ENCODE data around the gene LAMA5.
"Not testable (repeated sequence)": the region's sequence is repeated elsewhere in the genome, so short reads cannot be mapped to it uniquely, and the experiment has no call there.

LAMA5 gene

GRCh38 chr20:62377064-62377461 lies 10.0 kb upstream of the LAMA5 start:
- no peak overlapping the region for H3K9ac ChIP-seq (ENCODE audit: low read length)
- no peaks in the 10 kb centered on the region for H3F3A ChIP-seq (ENCODE audit: insufficient read depth, low read length)
- no peak overlapping the region for H3K4me2 ChIP-seq (ENCODE audit: low read depth, low read length)
- H3K4me3 ChIP-seq (ENCODE audit: low read length) = no peak overlapping the region
- TF ChIP-seq EZH2 (optimal IDR thresholded peaks at IDR 0.05; ENCODE audit: low read depth, low read length) = no peak
- TF ChIP-seq, protein P1, sequence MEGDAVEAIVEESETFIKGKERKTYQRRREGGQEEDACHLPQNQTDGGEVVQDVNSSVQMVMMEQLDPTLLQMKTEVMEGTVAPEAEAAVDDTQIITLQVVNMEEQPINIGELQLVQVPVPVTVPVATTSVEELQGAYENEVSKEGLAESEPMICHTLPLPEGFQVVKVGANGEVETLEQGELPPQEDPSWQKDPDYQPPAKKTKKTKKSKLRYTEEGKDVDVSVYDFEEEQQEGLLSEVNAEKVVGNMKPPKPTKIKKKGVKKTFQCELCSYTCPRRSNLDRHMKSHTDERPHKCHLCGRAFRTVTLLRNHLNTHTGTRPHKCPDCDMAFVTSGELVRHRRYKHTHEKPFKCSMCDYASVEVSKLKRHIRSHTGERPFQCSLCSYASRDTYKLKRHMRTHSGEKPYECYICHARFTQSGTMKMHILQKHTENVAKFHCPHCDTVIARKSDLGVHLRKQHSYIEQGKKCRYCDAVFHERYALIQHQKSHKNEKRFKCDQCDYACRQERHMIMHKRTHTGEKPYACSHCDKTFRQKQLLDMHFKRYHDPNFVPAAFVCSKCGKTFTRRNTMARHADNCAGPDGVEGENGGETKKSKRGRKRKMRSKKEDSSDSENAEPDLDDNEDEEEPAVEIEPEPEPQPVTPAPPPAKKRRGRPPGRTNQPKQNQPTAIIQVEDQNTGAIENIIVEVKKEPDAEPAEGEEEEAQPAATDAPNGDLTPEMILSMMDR (IDR thresholded peaks at IDR 0.05; ENCODE audit: low read length) = no peak
- TF ChIP-seq EZH2phosphoT487 (IDR thresholded peaks at IDR 0.05; ENCODE audit: low read length) = no peak
- H3K4me1 ChIP-seq (ENCODE audit: low read length) = no peaks in the 10 kb centered on the region
- no peaks in the 10 kb centered on the region for H3K79me2 ChIP-seq (ENCODE audit: low read length)
- no peaks in the 10 kb centered on the region for H3K9me3 ChIP-seq (replicated peaks; ENCODE audit: insufficient read depth, low read length)
- H3K36me3 ChIP-seq (replicated peaks; ENCODE audit: insufficient read depth, low read length) = no peaks in the 10 kb centered on the region
- no peak overlapping the region for H2AFZ ChIP-seq (ENCODE audit: low read length)
- H3K27me3 ChIP-seq (replicated peaks; ENCODE audit: insufficient read depth, low read length) = no peaks in the 10 kb centered on the region
- no peak for DNase-seq
- no peaks in the 10 kb centered on the region for H4K20me1 ChIP-seq (ENCODE audit: insufficient read depth, low read length)
- no peak overlapping the region for H3K27ac ChIP-seq (ENCODE audit: low read length)
- no peaks in the 10 kb centered on the region for H3K9me2 ChIP-seq (replicated peaks; ENCODE audit: insufficient read depth, low read length)

- no peak overlapping the region for H2AFZ ChIP-seq (ENCODE audit: low read length)
- DNase-seq = no peak
- H3K4me1 ChIP-seq (ENCODE audit: low read length) = no peaks in the 10 kb centered on the region
- H4K20me1 ChIP-seq (ENCODE audit: insufficient read depth, low read length) = no peaks in the 10 kb centered on the region
- H3K36me3 ChIP-seq (replicated peaks; ENCODE audit: insufficient read depth, low read length) = no peaks in the 10 kb centered on the region
- no peaks in the 10 kb centered on the region for H3K79me2 ChIP-seq (ENCODE audit: low read length)
- TF ChIP-seq EZH2phosphoT487 (IDR thresholded peaks at IDR 0.05; ENCODE audit: low read length) = no peak
- TF ChIP-seq EZH2 (optimal IDR thresholded peaks at IDR 0.05; ENCODE audit: low read depth, low read length) = no peak
- TF ChIP-seq, protein P1 (IDR thresholded peaks at IDR 0.05; ENCODE audit: low read length) = no peak
- no peak overlapping the region for H3K4me3 ChIP-seq (ENCODE audit: low read length)
- no peak overlapping the region for H3K9ac ChIP-seq (ENCODE audit: low read length)
- no peaks in the 10 kb centered on the region for H3K27me3 ChIP-seq (replicated peaks; ENCODE audit: insufficient read depth, low read length)
- no peak overlapping the region for H3K27ac ChIP-seq (ENCODE audit: low read length)
- no peaks in the 10 kb centered on the region for H3F3A ChIP-seq (ENCODE audit: insufficient read depth, low read length)
- H3K4me2 ChIP-seq (ENCODE audit: low read depth, low read length) = no peak overlapping the region
- no peaks in the 10 kb centered on the region for H3K9me3 ChIP-seq (replicated peaks; ENCODE audit: insufficient read depth, low read length)
- H3K9me2 ChIP-seq (replicated peaks; ENCODE audit: insufficient read depth, low read length) = no peaks in the 10 kb centered on the region
These were observed 9.3 kb upstream of the LAMA5 start for GRCh38 chr20:62376112-62377063.

DNA sequence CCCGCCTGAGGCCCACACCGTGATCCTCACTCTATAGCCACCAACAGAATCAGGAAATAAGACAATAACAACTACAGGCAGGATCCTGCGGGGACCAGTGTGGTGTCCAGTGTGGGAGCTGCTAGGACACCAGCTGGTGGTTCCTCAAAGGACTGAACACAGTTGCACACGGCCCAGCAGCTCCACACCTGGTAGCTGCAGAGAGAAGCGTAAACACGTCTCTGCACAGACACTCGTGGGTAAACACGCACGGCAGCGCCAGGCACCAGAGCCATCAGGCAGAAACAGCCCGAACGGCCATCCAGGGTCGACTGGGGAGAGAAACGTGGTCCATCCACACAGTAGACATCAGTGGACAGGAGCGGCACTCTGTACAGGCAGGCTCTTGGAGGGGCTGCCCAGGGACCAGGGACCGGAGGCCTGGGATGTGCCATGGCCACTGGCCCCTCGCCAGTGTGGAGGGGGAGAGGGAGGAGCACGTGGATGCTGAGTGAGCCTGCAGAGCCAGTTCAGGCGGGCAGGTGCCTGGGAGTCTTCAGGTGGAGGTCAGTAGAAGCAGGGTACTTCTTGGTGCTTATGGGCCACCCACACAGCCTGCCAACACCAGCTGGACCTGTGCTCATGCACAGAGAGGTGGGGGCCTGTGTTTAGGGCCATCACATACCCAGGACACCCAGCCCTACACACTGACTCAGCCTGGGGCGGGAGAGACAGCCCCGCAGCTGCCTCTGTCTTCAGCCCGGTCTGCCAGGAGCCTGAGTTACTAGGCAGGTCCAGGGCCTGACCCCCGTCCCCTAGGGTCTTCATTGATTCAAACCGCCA lies 7.4 kb upstream of the LAMA5 start:
- TF ChIP-seq EZH2 (optimal IDR thresholded peaks at IDR 0.05; ENCODE audit: low read depth, low read length) = no peak
- no peak for TF ChIP-seq EZH2phosphoT487 (IDR thresholded peaks at IDR 0.05; ENCODE audit: low read length)
- TF ChIP-seq, protein P1 (IDR thresholded peaks at IDR 0.05; ENCODE audit: low read length) = no peak
- Histone ChIP-seq H3K4me1 (ENCODE audit: low read length) (no peaks in the 10 kb centered on the region), H3K36me3 (replicated peaks; ENCODE audit: insufficient read depth, low read length) (no peaks in the 10 kb centered on the region), H3K27ac (ENCODE audit: low read length) (no peak overlapping the region), H3K27me3 (replicated peaks; ENCODE audit: insufficient read depth, low read length) (no peaks in the 10 kb centered on the region), H3F3A (ENCODE audit: insufficient read depth, low read length) (no peaks in the 10 kb centered on the region), H3K79me2 (ENCODE audit: low read length) (no peaks in the 10 kb centered on the region), H3K9me2 (replicated peaks; ENCODE audit: insufficient read depth, low read length) (no peaks in the 10 kb centered on the region), H2AFZ (ENCODE audit: low read length) (no peak overlapping the region), H4K20me1 (ENCODE audit: insufficient read depth, low read length) (no peaks in the 10 kb centered on the region), H3K4me3 (ENCODE audit: low read length) (no peak overlapping the region), H3K9me3 (replicated peaks; ENCODE audit: insufficient read depth, low read length) (no peaks in the 10 kb centered on the region), H3K9ac (ENCODE audit: low read length) (no peak overlapping the region), H3K4me2 (ENCODE audit: low read depth, low read length) (no peak overlapping the region)
- DNase-seq = no peak

DNA sequence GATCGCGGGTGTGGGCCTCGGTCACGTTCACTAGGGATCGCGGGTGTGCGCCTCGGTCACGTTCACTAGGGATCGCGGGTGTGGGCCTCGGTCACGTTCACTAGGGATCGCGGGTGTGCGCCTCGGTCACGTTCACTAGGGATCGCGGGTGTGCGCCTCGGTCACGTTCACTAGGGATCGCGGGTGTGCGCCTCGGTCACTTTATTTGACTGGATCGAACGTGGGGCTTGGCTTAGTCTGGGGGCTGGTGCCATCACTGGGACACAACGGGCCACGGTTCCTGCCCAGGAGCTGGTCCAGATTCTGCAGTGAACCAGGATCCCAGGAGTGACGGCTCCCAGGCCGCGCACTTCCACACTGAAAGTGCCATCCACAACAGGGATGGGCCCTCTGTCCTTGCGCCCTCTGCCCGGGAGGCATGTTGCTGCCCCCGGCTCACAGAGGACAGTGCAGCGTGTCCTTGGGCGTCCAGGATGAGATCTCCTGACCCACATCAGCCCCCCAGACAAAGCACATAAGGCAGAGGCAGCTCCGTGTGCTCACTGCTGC lies 6.6 kb upstream of the LAMA5 start:
- H3K9me2 ChIP-seq (replicated peaks; ENCODE audit: insufficient read depth, low read length); DNase-seq; H3K9ac ChIP-seq (ENCODE audit: low read length); H3K4me2 ChIP-seq (ENCODE audit: low read depth, low read length); H3F3A ChIP-seq (ENCODE audit: insufficient read depth, low read length); H3K4me1 ChIP-seq (ENCODE audit: low read length); H3K36me3 ChIP-seq (replicated peaks; ENCODE audit: insufficient read depth, low read length); H3K4me3 ChIP-seq (ENCODE audit: low read length); H4K20me1 ChIP-seq (ENCODE audit: insufficient read depth, low read length); H3K27me3 ChIP-seq (replicated peaks; ENCODE audit: insufficient read depth, low read length); H3K9me3 ChIP-seq (replicated peaks; ENCODE audit: insufficient read depth, low read length); H2AFZ ChIP-seq (ENCODE audit: low read length); H3K79me2 ChIP-seq (ENCODE audit: low read length); H3K27ac ChIP-seq (ENCODE audit: low read length): not testable (repeated sequence)

Data from MM.1S (cell line).